ENCODE measurements around the gene MEIS1. TPM values are rescaled to one million over a fixed set of nuclear protein-coding genes. Genes with fewer than 3 reads are reported as not detected.

MEIS1 gene
- total RNA-seq, 2 donors from 2014 or later: 82.1 to 84.6 TPM

DNA sequence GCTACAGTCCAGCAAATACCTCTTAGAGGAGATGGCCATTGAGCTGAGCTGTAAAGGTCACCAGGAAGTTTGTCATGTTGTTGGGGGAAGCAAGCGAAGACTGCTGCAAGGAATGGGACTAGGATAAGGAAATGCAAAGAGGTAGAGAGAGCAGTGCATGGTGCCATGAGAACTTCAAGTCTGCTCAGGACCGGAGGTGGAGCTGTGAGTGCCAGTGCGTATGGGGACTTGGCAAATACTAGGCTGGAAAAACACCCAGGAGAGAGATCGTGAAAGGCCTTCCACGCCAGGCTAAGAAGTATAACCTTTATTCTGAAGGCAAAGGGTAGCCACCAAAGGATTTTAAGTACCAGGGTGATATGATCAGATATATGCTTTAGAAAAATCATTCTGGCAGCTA is 71.3 kb downstream of the MEIS1 start:
- DNase-seq (peak in 3 of 4 donors; percentile 40 to 52 (median 48)), ATAC-seq (peak; percentile 25)
- peaks cover 74% of the 10 kb centered on the region for H3K4me1 ChIP-seq
- intact Hi-C loops (cut with DNase I): no loop called here
- no peaks in the 10 kb centered on the region for H3K36me3 ChIP-seq (replicated peaks in 1 of 2; ENCODE audit: insufficient read depth in 1 of 2, low read depth in 2 of 2)
- H3K9me3 ChIP-seq: no peaks in the 10 kb centered on the region
- H3K27ac ChIP-seq: peak overlapping the region in 3 of 4 donors; percentile 6 to 61 (median 44)
- TF ChIP-seq, protein P1, sequence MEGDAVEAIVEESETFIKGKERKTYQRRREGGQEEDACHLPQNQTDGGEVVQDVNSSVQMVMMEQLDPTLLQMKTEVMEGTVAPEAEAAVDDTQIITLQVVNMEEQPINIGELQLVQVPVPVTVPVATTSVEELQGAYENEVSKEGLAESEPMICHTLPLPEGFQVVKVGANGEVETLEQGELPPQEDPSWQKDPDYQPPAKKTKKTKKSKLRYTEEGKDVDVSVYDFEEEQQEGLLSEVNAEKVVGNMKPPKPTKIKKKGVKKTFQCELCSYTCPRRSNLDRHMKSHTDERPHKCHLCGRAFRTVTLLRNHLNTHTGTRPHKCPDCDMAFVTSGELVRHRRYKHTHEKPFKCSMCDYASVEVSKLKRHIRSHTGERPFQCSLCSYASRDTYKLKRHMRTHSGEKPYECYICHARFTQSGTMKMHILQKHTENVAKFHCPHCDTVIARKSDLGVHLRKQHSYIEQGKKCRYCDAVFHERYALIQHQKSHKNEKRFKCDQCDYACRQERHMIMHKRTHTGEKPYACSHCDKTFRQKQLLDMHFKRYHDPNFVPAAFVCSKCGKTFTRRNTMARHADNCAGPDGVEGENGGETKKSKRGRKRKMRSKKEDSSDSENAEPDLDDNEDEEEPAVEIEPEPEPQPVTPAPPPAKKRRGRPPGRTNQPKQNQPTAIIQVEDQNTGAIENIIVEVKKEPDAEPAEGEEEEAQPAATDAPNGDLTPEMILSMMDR (IDR thresholded peaks at IDR 0.05): no peak
- no peak for TF ChIP-seq POLR2A (IDR thresholded peaks at IDR 0.05)
- H3K27me3 ChIP-seq: no peaks in the 10 kb centered on the region
- no peak overlapping the region for H3K4me3 ChIP-seq
- 40 to 44% methylated on average over 5 of the region's 5 CpGs for WGBS, 2 donors

DNA sequence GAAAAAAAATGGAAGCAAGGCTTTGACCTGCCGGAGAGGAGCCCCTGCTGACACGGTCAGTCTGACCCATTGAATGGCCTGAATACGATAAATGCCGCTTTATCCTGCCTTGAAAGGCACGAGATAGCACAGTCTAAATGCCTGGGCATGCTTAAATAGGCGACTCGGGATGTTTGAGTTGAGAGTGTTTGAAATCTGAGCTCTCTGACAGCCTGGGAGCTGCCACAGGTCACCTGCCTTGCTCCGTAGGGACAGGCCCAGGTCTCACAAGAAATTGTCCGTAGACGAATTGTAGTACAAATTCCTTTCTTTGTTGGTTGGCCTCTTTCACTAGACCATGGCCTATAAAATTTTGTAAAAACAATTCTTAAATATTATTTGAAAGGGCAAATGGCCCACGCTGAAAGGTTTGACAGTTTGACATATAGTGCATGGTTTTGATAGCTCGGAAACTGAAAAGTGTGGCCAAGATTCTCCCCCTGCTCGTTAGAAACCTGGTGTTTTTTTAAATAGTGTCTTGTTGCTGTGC is 72.8 kb downstream of the MEIS1 start:
- intact Hi-C loops (cut with DNase I): no loop called here
- Histone ChIP-seq H3K27me3 (no peaks in the 10 kb centered on the region), H3K36me3 (replicated peaks in 1 of 2; ENCODE audit: insufficient read depth in 1 of 2, low read depth in 2 of 2) (peaks cover 0 to 1% of the 10 kb centered on the region in 2 donors), H3K9me3 (no peaks in the 10 kb centered on the region), H3K4me3 (no peak overlapping the region), H3K27ac (peak overlapping the region in 3 of 4 donors; percentile 13 to 61 (median 49)), H3K4me1 (peaks cover 72% of the 10 kb centered on the region)
- WGBS, 2 donors: 9 to 28% methylated on average over 13 of the region's 13 CpGs
- no peak for TF ChIP-seq POLR2A (IDR thresholded peaks at IDR 0.05)
- TF ChIP-seq, protein P1 (IDR thresholded peaks at IDR 0.05): no peak
- ATAC-seq (peak; percentile 50), DNase-seq (peak in 3 of 4 donors; percentile 33 to 48 (median 35))

DNA sequence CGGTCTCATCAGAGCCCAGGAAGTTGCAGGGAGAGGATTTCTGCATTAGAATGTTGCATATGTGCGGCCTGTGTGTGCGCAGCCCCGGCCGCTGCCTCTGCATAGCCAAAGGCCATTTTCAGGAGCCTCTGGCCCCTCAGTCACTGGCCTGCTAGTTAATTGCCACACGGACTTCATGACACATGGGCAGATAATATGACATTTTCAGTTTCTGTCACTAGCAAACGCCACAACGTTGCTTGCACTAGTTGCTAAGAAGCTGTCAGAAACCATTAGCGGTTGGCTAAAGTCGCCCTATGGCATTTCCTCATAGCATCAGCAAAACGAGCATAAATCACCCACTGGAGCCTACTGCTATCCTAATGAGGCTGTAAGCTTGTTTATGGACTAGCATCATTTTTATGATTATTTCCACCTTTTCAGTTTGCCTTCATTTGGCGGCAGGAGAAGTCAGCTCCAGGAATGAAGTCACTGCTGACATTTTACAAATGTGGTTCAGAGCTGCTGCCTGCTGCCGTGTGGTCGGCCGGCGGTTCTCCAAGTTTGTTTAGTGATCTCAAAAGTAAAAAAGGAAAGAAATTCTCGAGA is 73.7 kb downstream of the MEIS1 start:
- peak in 2 of 4 donors; percentile 37 for DNase-seq
- H3K4me3 ChIP-seq: no peak overlapping the region
- intact Hi-C loops (cut with DNase I): no loop called here
- H3K27ac ChIP-seq: peak overlapping the region; percentile 13 to 61 (median 34)
- no peaks in the 10 kb centered on the region for H3K27me3 ChIP-seq
- TF ChIP-seq, protein P1 (IDR thresholded peaks at IDR 0.05): no peak
- no peak for TF ChIP-seq POLR2A (IDR thresholded peaks at IDR 0.05)
- ATAC-seq: peak; percentile 27
- peaks cover 0 to 1% of the 10 kb centered on the region in 2 donors for H3K36me3 ChIP-seq (replicated peaks in 1 of 2; ENCODE audit: insufficient read depth in 1 of 2, low read depth in 2 of 2)
- H3K9me3 ChIP-seq: no peaks in the 10 kb centered on the region
- peaks cover 75% of the 10 kb centered on the region for H3K4me1 ChIP-seq
- 38 to 41% methylated on average over 17 of the region's 17 CpGs for WGBS, 2 donors

DNA sequence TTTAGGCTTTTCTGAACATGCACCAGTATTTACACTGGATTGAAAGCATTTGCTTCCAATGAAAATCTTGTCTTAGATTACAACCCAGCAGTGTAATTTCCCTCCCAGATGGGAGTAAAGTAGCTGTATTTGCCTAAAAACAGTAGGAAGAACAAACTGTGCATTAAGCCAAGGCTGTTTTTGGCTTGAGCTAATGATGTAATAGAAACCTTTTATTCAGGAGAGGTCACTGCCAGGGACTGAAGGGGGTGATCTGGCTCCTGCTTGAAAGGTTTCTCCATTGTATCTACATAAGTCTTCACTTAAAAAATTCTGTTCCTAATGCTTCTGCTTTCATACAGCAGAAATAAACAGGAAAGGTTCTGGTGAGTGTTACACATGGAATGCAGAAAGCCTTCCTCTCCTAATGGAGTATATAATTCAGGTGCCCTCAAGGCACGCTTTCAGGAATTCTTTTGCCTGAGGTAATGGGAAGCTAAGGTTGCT is 74.4 kb downstream of the MEIS1 start:
- Histone ChIP-seq H3K4me3 (no peak overlapping the region), H3K27ac (peak overlapping the region in 3 of 4 donors; percentile 13 to 61 (median 49)), H3K9me3 (no peaks in the 10 kb centered on the region), H3K36me3 (replicated peaks in 1 of 2; ENCODE audit: insufficient read depth in 1 of 2, low read depth in 2 of 2) (peaks cover 0 to 1% of the 10 kb centered on the region in 2 donors), H3K4me1 (peaks cover 74% of the 10 kb centered on the region), H3K27me3 (no peaks in the 10 kb centered on the region)
- TF ChIP-seq POLR2A (IDR thresholded peaks at IDR 0.05): no peak
- TF ChIP-seq, protein P1 (IDR thresholded peaks at IDR 0.05): no peak
- WGBS, 2 donors: 65 to 71% methylated on average over 1 of the region's 1 CpG
- ATAC-seq (peak; percentile 36), DNase-seq (no peak)
- intact Hi-C loops (cut with DNase I): no loop called here
